Lung (tissue), 12 donors: ENCODE results near the gene MGAT4C. TPM values are rescaled to one million over a fixed set of nuclear protein-coding genes. Genes with fewer than 3 reads are reported as not detected.

Source experiments
- ATAC-seq: fragments of 200-7000 bp; cut with Tn5 transposase; one replicate; pipeline ENCODE4 v1.9.1; 2020; ENCODE audit warnings: moderate number of reproducible peaks; ENCODE audit not compliant: insufficient read depth, low FRiP score
- DNase-seq, 3 donors: peaks; one replicate each; pipeline ENCODE4 v3.0.0-alpha.2; 2013 to 2017
- H3K27ac ChIP-seq, 2 donors: one replicate each; pipeline ENCODE4 v1.5.1; 2013; ENCODE audit warnings: mild to moderate bottlenecking in 2 of 2, moderate library complexity in 2 of 2, control low read depth in 1 of 2, inconsistent platforms in 1 of 2, low read depth in 1 of 2, low read length in 1 of 2
- H3K27me3 ChIP-seq, 3 donors: one replicate each; pipeline ENCODE4 v1.5.1; 2013; ENCODE audit warnings: low read length in 2 of 3; ENCODE audit not compliant: control insufficient read depth in 3 of 3, insufficient read depth in 3 of 3
- H3K36me3 ChIP-seq, 4 donors: one replicate each; pipeline ENCODE4 v1.5.1; 2013; ENCODE audit warnings: low read length in 4 of 4, mild to moderate bottlenecking in 1 of 4, moderate library complexity in 1 of 4; ENCODE audit not compliant: control insufficient read depth in 4 of 4, insufficient read depth in 4 of 4
- H3K4me1 ChIP-seq, 5 donors: one replicate each; pipeline ENCODE4 v1.5.1; 2013; ENCODE audit warnings: low read length in 5 of 5, mild to moderate bottlenecking in 2 of 5, moderate library complexity in 1 of 5; ENCODE audit not compliant: control insufficient read depth in 5 of 5, insufficient read depth in 5 of 5
- H3K4me3 ChIP-seq: one replicate; pipeline ENCODE4 v1.5.1; 2013; ENCODE audit warnings: mild to moderate bottlenecking, control low read depth, moderate library complexity
- H3K9ac ChIP-seq, 2 donors: one replicate each; pipeline ENCODE4 v1.5.1; 2013; ENCODE audit warnings: low read length in 2 of 2, control low read depth in 1 of 2; ENCODE audit not compliant: insufficient read depth in 1 of 2
- H3K9me3 ChIP-seq, 4 donors: one replicate each; pipeline ENCODE4 v1.5.1; 2013; ENCODE audit warnings: low read length in 3 of 4, mild to moderate bottlenecking in 1 of 4, moderate library complexity in 1 of 4; ENCODE audit not compliant: control insufficient read depth in 4 of 4, insufficient read depth in 3 of 4
- WGBS, 2 donors: extraction: QIAGEN DNeasy Blood & Tissue Kit; methylation state at CpG; one replicate each; pipeline ENCODE4 v1.1.7; 2013; 5-methylcytosine and 5-hydroxymethylcytosine counted together
- polyA plus RNA-seq, 2 donors: library from polyadenylated mRNA; stranded (reverse); fragments of 200-250 nt; gene quantifications; one replicate each; pipeline ENCODE4 v1.2.1, GENCODE V29; 2013
- total RNA-seq, 2 donors: library from RNA; depleted of rRNA in 1 of 2; stranded (reverse); fragments of >200 nt in 1 of 2; gene quantifications; one replicate each; pipeline ENCODE4 v1.2.1, GENCODE V29; 2014 to 2021
- TF ChIP-seq, protein P1 (sequence below): IDR thresholded peaks from 2 replicates; pipeline ENCODE4 v1.5.1; 2012; ENCODE audit warnings: mild to moderate bottlenecking; ENCODE audit errors: control extremely low read depth, extremely low read depth
- donor health status: control.
- donor health status: control.
- donor health status: Bipolar disorder and iron deficiency.
- donor health status: healthy.
- donor health status: DM: yes; HTN: yes; CAD: no.

MGAT4C gene
- total and polyA plus RNA-seq, 4 donors: 0.01 to 4.1 (median 0.62) TPM

DNA sequence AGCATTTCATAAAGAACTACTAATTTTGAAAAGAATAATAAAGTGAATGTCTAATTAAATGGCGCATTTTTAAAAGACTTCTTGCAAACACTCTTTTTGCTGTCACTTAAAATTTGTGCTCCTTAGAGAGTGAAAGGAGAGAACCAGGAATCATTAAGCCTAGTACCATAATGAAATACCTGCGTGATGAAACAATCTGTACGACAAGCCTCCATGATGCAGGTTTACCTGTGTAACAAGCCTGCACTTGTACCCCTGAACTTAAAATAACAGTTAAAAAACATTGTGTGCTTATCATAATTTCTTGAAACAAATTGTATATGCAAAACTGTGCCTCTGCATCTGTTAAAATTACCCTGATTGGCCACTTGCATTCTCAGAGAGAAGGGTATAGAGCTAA is 108.1 kb downstream of the MGAT4C start:
- DNase-seq: no peak
- no peaks in the 10 kb centered on the region for H3K4me1 ChIP-seq
- WGBS, 2 donors: 64 to 82% methylated on average over 3 of the region's 3 CpGs

DNA sequence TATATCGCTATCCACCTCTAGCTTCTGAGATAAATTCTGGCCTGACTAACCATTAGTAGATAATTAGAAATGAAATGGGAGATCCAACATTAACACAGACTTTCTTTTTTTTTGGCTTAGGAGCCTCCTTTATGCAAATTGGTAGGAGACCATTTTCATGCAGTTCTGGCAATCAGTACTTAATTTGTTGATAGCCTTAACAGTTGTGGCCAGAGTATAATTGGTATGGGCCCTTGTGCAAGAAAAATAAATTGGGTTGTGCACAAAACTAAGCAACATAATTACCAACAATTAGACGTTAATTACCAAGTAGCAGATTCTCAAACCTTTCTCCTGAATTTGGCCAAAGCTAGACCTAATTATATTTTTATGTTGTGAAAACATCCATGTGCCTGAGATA is 111.0 kb downstream of the MGAT4C start:
- ATAC-seq (no peak), DNase-seq (no peak)
- Histone ChIP-seq H3K4me1 (no peaks in the 10 kb centered on the region), H3K4me3 (no peak overlapping the region), H3K36me3 (no peaks in the 10 kb centered on the region), H3K9ac (no peak overlapping the region), H3K27ac (no peak overlapping the region), H3K27me3 (no peaks in the 10 kb centered on the region), H3K9me3 (no peaks in the 10 kb centered on the region)
- TF ChIP-seq, protein P1, sequence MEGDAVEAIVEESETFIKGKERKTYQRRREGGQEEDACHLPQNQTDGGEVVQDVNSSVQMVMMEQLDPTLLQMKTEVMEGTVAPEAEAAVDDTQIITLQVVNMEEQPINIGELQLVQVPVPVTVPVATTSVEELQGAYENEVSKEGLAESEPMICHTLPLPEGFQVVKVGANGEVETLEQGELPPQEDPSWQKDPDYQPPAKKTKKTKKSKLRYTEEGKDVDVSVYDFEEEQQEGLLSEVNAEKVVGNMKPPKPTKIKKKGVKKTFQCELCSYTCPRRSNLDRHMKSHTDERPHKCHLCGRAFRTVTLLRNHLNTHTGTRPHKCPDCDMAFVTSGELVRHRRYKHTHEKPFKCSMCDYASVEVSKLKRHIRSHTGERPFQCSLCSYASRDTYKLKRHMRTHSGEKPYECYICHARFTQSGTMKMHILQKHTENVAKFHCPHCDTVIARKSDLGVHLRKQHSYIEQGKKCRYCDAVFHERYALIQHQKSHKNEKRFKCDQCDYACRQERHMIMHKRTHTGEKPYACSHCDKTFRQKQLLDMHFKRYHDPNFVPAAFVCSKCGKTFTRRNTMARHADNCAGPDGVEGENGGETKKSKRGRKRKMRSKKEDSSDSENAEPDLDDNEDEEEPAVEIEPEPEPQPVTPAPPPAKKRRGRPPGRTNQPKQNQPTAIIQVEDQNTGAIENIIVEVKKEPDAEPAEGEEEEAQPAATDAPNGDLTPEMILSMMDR: no peak
- 83 to 87% methylated on average over 2 of the region's 2 CpGs for WGBS, 2 donors

More for the DNA sequence above, 108.1 kb downstream of the MGAT4C start:
- Histone ChIP-seq H3K27me3 (no peaks in the 10 kb centered on the region), H3K27ac (no peak overlapping the region), H3K9ac (no peak overlapping the region), H3K36me3 (no peaks in the 10 kb centered on the region), H3K9me3 (peaks cover 0 to 2% (median 0%) of the 10 kb centered on the region in 4 donors), H3K4me3 (no peak overlapping the region)
- TF ChIP-seq, protein P1: no peak
- no peak for ATAC-seq

DNA sequence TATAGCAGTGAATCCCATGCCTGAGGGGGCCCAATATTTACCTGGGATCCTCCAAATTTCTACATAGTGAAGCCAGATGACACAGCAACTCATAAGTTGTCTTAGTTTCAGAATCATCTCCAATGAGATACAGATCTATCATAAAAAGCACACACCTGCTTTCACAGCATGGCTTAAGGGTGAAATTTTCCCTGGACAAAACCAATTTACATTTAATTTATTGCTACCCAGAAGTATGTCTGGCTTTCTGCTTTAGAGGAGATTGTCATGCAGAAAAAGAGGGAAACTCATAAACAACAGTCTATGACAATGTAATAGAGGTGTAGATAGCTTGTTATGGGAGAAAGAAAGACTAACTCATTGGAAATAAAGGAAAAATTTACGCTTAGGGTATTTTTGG is 113.0 kb downstream of the MGAT4C start:
- ATAC-seq: no peak
- no peaks in the 10 kb centered on the region for H3K27me3 ChIP-seq
- no peak overlapping the region for H3K4me3 ChIP-seq
- DNase-seq: no peak
- H3K36me3 ChIP-seq: no peaks in the 10 kb centered on the region
- 91% methylated on average over 1 of the region's 1 CpG for WGBS, 2 donors
- H3K27ac ChIP-seq: no peak overlapping the region
- TF ChIP-seq, protein P1: no peak
- no peak overlapping the region for H3K9ac ChIP-seq
- no peaks in the 10 kb centered on the region for H3K9me3 ChIP-seq
- no peaks in the 10 kb centered on the region for H3K4me1 ChIP-seq

DNA sequence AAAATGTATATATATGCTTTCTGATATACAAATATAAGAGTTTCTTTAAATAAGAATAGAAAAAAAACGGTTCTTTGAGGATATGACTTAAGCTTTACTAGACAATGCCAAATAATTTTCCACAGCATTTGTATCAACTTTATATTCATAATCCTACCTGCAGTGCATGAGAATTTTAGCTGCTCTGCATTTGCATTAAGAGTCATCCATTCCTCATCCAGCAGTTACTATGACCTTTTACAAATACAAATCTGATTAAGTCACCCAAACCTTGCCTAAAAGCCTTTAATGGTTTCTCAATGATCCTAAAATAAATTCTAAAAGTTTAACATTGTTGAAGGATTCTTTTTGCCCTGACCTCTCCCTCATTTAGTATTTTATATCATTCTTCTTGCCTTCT is 116.5 kb downstream of the MGAT4C start:
- Histone ChIP-seq H3K4me3 (no peak overlapping the region), H3K27ac (no peak overlapping the region), H3K9ac (no peak overlapping the region), H3K9me3 (no peaks in the 10 kb centered on the region), H3K36me3 (no peaks in the 10 kb centered on the region), H3K27me3 (no peaks in the 10 kb centered on the region), H3K4me1 (no peaks in the 10 kb centered on the region)
- TF ChIP-seq, protein P1: no peak
- ATAC-seq (no peak), DNase-seq (no peak)
- WGBS, 2 donors: 67 to 77% methylated on average over 1 of the region's 1 CpG
